ENCODE results near the gene ERC2. TPM values are rescaled to one million over a fixed set of nuclear protein-coding genes. Genes with fewer than 3 reads are reported as not detected.

The ERC2 gene
- total and polyA plus RNA-seq, 2 of the 8 experiments (the other 6 are each of a cell fraction or from before 2014, with no cell fraction given) = 16.4 to 22.8 TPM

DNA sequence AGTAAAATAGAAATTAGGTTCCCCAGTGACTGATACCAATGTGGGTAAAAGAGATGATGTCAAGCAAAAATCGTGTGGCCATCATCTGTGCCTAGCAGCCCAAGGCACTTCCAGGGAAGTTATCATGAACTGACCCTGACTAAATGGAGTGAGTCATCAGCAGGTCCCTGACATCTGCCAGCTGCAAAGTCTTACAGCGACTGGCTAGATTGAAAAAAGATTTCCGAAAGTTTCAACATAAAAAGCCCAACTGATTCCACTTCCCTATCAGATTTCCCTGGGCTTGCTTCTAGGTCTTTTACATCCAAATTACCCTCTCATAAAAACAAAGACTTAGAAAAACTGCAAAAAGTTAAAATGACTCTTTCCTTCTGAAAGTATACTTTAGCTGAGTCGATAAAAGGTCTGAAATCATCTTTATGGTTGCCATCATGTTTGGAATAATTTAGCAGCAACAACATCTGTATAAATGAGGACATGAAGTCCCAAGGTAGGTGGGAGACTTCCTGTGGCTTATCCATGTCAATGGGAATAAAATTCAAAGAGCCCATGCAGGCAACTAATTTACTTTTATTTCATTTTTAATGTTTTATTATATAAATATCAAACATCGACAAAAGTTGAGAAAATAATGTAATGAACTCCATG lies 342.8 kb downstream of the ERC2 start:
- no peak overlapping the region for H3K4me2 ChIP-seq (ENCODE audit: insufficient read depth in 1 of 2, low read depth in 2 of 2, low read length in 2 of 2)
- no peak overlapping the region for H3K14ac ChIP-seq (ENCODE audit: insufficient read length)
- H3K9ac ChIP-seq (replicated peaks in 1 of 4; ENCODE audit: extremely low read depth in 1 of 4, low read depth in 3 of 4, low read length in 3 of 4) = no peak overlapping the region
- H4K91ac ChIP-seq (replicated peaks; ENCODE audit: insufficient read length, low read length) = no peak overlapping the region
- H3K4me3 ChIP-seq (ENCODE audit: extremely low read depth in 1 of 4, insufficient read depth in 2 of 4, low read depth in 3 of 4, low read length in 4 of 4) = no peak overlapping the region
- no peaks in the 10 kb centered on the region for H3K9me3 ChIP-seq (ENCODE audit: insufficient read depth in 2 of 2, low read depth in 1 of 2, low read length in 1 of 2)
- no peak overlapping the region for H2BK5ac ChIP-seq (ENCODE audit: low read depth, low read length)
- FAIRE-seq (peak; percentile 36), DNase-seq (ENCODE audit: low read depth in 1 of 2, low spot score in 2 of 2) (no peak)
- H3K36me3 ChIP-seq (ENCODE audit: control insufficient read depth in 2 of 4, insufficient read depth in 4 of 4, low read length in 3 of 4) = no peaks in the 10 kb centered on the region
- TF ChIP-seq JUND (IDR thresholded peaks at IDR 0.05; ENCODE audit: low read length) (peak; percentile 84; the same call in 1 of the 2 replicates), BCL11A (IDR thresholded peaks at IDR 0.05; ENCODE audit: low read depth in 2 of 2, low read length in 2 of 2) (no peak), CREB1 (IDR thresholded peaks at IDR 0.05) (no peak), RNF2 (IDR thresholded peaks at IDR 0.05; ENCODE audit: borderline replicate concordance, low read depth, low read length, missing control alignments, poor library complexity, severe bottlenecking) (no peak), GABPA (IDR thresholded peaks at IDR 0.05; ENCODE audit: borderline replicate concordance, insufficient read depth, low read length) (no peak), PHF8 (conservative IDR thresholded peaks at IDR 0.05; ENCODE audit: low read depth, low read length) (no peak)
- H2BK120ac ChIP-seq (replicated peaks; ENCODE audit: low read depth, low read length) = no peak overlapping the region
- ChIA-PET POLR2A (ENCODE audit: partially characterized antibody) (interaction anchor here (1.1 kb wide), 1 partner anchor 10 kb away, joined by 4 read pairs; no protein-coding TSS in a partner anchor), CTCF (ENCODE audit: partially characterized antibody) (interaction anchor here (0.6 to 1.2 kb wide), 2 partner anchors 8 to 555 kb away, joined by 3 read pairs; no protein-coding TSS in a partner anchor)
- H2AFZ ChIP-seq (ENCODE audit: low read length) = no peak overlapping the region
- no peak overlapping the region for H4K5ac ChIP-seq (ENCODE audit: insufficient read length, low read depth, low read length)
- H2AK5ac ChIP-seq (ENCODE audit: low read depth, low read length) = no peak overlapping the region
- WGBS, 2 experiments (ENCODE audit: extremely low coverage in 1 of 2, insufficient coverage in 1 of 2, insufficient read length in 1 of 2, insufficient replicate concordance in 2 of 2, low coverage in 1 of 2, low lambda C conversion rate in 2 of 2, missing lambda C conversion rate in 1 of 2) = 63% methylated on average over 5 of the region's 5 CpGs; no CpG with 5 or more reads in 1 of the 2 experiments
- no peak overlapping the region for H3K23ac ChIP-seq (ENCODE audit: insufficient read length)
- 0 out of 2 replicates have a peak overlapping the region, but pooled peaks have one; percentile 91 for H2BK20ac ChIP-seq (ENCODE audit: low read length)
- no peak overlapping the region for H2BK15ac ChIP-seq (ENCODE audit: low read length)
- H3K27ac ChIP-seq (ENCODE audit: low read depth, low read length) = no peak overlapping the region
- H3K18ac ChIP-seq (ENCODE audit: extremely low read depth, low read length) = no peak overlapping the region
- H3K23me2 ChIP-seq (ENCODE audit: low read depth, low read length) = no peaks in the 10 kb centered on the region
- H4K8ac ChIP-seq (ENCODE audit: extremely low read depth, insufficient read depth, low read length) = no peak overlapping the region
- peaks cover 4 to 14% (median 12%) of the 10 kb centered on the region in 4 experiments; a peak in 4 of 7 replicates for H3K4me1 ChIP-seq (replicated peaks in 1 of 4; ENCODE audit: control insufficient read depth in 3 of 4, insufficient read depth in 4 of 4, low read length in 3 of 4)
- no peak overlapping the region for H3K4ac ChIP-seq (replicated peaks; ENCODE audit: insufficient read length, low read depth, low read length)
- no peaks in the 10 kb centered on the region for H3K79me2 ChIP-seq (ENCODE audit: control insufficient read depth in 1 of 2, insufficient read depth in 2 of 2, low read length in 2 of 2)
- H4K20me1 ChIP-seq (replicated peaks in 1 of 2; ENCODE audit: control insufficient read depth in 1 of 2, insufficient read depth in 2 of 2, low read length in 2 of 2) = no peaks in the 10 kb centered on the region
- no peak overlapping the region for H3K56ac ChIP-seq (replicated peaks; ENCODE audit: insufficient read length, low read depth, low read length)
- H3K79me1 ChIP-seq (ENCODE audit: low read depth, low read length) = no peaks in the 10 kb centered on the region
- no peak overlapping the region for H2BK12ac ChIP-seq (ENCODE audit: low read depth, low read length)
- peaks cover 0 to 1% (median 0%) of the 10 kb centered on the region in 4 experiments; a peak in 1 of 7 replicates for H3K27me3 ChIP-seq (replicated peaks in 1 of 4; ENCODE audit: control insufficient read depth in 3 of 4, extremely low read depth in 1 of 4, insufficient read depth in 3 of 4, low read length in 3 of 4)

Measured in H1 (cell line).